SKM-1 treated with dmso at 0.1 percent for 144 hours (cell line): ENCODE data around the gene DIAPH1.

Experiments used
- DNase-seq: peaks from one replicate; lab custom pipeline; 2025; ENCODE audit not compliant: unreplicated experiment; lab: John Stamatoyannopoulos, UW

The DIAPH1 gene

DNA sequence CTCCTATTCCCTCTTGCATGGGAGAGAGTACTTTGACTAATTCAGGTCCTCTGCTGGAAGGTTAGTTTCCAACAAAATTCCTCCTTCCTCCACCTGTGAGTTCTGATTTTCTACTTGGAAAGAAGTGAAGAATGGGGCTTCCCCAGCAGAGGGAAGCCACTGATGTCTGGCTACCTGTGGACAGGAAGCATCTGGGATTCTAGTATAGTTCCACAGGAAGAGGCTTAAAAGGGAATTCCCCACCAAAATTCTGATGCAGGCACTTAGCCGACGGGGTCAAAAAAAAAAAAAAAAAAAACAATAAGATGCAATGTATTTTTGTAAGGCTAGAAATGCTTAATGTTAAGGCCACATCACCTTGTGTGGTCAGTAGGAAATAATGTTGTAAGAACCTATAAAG lies 96.5 kb downstream of the DIAPH1 start:
- no peak for DNase-seq

DNA sequence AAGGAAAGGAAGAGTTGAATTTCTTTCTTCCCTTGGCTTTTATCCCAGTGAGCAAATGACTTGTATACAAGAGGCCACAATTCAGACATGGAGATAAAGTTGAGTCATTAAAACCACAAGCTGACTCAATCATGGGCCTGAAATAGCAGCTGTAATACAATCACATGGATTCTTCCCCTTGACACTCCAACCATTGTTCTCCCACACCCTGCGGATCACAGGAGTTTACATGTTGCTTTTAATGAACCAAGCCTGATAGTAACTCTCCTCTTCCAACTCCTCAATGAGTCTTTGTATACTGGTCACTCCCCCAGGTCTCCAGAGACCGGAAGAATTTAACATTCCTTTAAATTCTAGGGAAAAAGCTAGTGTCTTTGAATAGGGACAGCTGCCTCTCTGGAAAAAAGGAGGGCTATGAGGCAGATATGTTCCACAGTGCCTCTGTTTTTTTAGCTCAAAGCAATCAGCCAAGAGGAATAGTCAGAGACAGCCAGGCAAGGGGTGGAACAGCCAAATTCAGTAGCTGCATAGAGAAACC lies 97.5 kb downstream of the DIAPH1 start:
- peak; percentile 69 for DNase-seq

DNA sequence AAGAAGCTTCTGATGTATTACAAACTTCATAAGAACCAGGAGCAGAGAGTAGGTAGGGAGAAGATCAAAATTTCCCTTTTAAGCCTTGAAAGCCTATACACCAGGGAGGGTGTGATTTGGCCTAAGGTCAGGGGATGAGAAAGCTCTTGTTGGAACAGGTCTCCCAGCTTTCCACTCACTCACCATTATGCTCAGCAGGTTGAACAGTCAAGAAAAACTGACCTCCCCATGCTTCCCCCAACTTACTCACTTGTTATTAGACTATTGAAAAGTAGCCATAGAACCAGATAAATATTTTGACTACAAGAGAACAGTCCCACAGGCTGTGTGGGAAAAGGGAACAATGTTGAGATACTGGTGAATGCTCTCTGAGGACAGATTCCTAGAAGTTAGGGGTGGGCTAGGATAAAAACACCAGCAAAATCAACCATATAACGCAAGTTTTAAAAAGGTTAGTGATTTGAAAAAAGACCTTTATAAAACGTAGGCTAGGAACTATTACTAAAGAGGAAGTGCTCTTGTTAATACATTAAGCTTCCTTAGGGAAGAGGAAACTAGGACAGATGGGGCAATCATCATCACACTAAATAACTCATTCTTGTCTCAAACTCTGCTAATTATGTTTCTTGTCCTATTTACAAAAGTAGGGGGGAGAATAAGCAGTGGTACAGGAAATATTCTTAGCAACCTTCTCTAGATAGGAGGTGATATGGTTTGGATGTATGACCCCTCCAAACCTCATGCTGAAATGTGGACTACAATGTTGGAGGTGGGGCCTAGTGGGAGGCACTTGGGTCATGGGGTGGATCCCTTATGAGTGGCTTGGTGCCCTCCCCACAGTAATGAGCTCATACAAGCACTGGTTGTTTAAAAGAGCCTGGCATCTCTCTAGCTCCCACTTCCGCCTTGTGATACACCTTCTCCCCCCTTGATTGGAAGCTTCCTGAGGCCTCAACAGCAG lies 98.9 kb downstream of the DIAPH1 start:
- peak; percentile 15 for DNase-seq

GRCh38 chr5:141518618-141519015 lies 100.2 kb downstream of the DIAPH1 start:
- no peak for DNase-seq

- DNase-seq = no peak
Observed at GRCh38 chr5:141517880-141518617, 100.8 kb downstream of the DIAPH1 start.

- DNase-seq = no peak
Observed at GRCh38 chr5:141517312-141517711, 101.5 kb downstream of the DIAPH1 start.

- no peak for DNase-seq
Observed at GRCh38 chr5:141516672-141517025, 102.2 kb downstream of the DIAPH1 start.

DNA sequence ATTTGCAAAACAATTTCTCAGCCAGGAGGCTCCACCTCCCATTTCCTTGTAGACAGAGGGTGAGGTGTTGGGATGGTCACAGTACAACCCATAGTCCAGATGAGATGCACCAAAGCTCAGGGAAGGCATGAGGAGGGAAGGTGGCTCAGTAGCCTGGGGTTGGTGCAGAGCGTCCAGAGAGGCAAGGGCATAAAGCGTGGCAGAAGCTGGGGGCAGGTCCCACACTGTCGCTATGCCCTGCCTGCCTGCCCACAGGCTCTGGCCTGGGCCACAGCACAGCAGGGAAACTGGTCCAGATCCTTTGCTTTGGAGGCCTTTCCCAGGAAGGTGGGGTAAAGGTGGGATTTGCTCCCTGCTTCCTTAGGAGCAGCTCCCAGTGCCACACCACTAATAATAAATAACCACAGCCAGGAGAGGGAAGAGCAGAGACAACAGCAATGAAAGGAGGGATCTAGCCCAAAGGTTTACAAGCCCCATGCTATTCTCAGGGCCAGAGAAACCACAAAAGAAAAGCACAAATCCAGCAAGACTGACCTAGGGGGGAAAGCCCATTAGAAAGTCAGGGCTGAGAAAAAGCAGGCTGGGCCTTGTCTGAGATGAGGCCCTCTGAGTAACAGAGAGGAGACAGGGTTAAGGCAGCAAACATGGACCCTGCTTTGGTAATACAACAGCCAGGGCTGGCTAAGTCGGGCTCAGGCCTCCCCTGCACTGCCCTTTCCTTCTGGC lies 102.7 kb downstream of the DIAPH1 start:
- no peak for DNase-seq

DNA sequence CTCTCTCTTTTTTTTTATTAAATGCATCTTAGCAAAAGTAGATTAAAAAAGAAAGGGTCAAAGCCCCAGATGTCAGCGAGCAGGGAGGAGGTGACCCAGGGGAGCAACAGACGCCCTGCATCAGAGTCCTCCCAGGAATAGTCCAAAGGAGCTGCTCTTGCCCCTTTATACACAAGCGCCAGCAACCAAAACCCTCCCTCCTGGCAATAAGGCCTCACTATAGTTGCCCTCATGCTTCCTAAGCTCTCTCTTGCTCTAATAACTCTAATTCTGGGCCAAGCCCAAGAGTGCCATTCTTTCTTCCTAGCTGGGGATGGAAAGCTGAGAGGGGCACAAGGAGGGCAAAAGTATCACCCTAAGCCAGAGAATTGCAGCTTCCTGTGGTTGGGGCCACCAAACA lies 103.7 kb downstream of the DIAPH1 start:
- DNase-seq = no peak

DNA sequence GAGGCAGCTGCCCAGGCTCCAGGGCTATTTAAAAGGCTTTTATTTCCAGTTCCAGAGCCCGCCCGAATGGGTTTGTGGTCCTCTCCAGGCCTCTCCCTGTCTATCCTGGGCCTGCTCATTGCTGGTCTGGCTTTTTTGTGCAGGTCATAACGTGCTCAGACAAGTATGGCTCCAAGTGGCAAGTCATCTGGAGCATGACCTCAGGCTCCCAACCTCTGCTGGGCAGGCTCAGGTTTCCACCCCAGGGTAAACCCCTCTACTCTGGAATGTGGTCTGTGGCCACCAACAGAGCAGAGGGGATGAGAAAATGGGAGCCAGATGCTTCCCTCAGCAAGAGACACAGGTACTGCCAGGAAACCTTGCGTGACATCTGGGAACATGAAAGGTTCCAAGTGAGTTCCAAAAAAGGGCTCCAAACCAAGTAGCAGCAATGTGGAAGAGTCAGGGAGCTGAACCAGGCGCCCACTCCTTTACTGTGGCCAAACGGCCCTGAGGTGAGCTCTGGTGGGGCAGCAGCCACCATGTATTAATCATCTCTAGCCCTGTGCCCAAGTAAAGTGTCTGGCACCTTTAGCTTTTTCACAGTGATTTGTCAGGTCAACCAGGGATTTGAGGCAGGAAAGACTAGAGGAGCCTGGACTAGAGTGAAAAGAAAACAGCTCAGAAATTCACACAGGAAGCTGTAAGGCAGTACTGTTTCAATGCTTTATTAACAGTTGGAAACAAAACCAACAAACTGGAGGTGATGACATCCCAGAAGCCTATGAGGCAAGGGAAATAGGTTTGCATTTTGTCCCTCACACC lies 104.3 kb downstream of the DIAPH1 start:
- DNase-seq = no peak

- no peak for DNase-seq
Observed at GRCh38 chr5:141513627-141514329, 105.0 kb downstream of the DIAPH1 start.

- no peak for DNase-seq
Observed at GRCh38 chr5:141512911-141513626, 105.7 kb downstream of the DIAPH1 start.

DNA sequence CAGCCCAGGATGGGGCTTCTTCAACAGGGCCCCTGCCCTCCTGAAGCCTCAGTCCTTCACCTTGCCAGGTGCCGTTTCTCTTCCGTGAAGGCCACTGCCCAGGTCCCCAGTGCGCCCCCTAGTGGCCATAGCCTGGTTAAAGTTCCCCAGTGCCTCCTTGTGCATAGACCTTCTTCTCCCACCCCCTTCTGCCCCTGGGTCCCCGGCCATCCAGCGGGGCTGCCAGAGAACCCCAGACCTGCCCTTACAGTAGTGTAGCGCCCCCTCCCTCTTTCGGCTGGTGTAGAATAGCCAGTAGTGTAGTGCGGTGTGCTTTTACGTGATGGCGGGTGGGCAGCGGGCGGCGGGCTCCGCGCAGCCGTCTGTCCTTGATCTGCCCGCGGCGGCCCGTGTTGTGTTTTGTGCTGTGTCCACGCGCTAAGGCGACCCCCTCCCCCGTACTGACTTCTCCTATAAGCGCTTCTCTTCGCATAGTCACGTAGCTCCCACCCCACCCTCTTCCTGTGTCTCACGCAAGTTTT lies 106.3 kb downstream of the DIAPH1 start:
- DNase-seq = peak; percentile 49

DNA sequence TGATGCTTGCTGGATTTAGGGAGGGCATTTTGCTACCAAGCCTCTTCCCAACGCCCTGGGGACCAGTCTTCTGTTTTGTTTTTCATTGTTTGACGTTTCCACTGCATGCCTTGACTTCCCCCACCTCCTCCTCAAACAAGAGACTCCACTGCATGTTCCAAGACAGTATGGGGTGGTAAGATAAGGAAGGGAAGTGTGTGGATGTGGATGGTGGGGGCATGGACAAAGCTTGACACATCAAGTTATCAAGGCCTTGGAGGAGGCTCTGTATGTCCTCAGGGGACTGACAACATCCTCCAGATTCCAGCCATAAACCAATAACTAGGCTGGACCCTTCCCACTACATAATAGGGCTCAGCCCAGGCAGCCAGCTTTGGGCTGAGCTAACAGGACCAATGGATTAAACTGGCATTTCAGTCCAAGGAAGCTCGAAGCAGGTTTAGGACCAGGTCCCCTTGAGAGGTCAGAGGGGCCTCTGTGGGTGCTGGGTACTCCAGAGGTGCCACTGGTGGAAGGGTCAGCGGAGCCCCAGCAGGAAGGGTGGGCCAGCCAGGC lies 107.0 kb downstream of the DIAPH1 start:
- no peak for DNase-seq

- DNase-seq = no peak
Observed at GRCh38 chr5:141510850-141511601, 107.8 kb downstream of the DIAPH1 start.

- DNase-seq = no peak
Observed at GRCh38 chr5:141510160-141510559, 108.6 kb downstream of the DIAPH1 start.

- peak; percentile 38 for DNase-seq
Observed at GRCh38 chr5:141508798-141509611, 109.8 kb downstream of the DIAPH1 start.
